Endothelial cell of umbilical vein (primary cell): ENCODE results near the gene PRKAR1B. TPM values are rescaled to one million over a fixed set of nuclear protein-coding genes. Genes with fewer than 3 reads are reported as not detected.

Experiments
- BruUV-seq: library from RNA; stranded (reverse); fragments of 400-500 nt; replicated peaks from 2 replicates; lab custom pipeline; 2021; lab: Mats Ljungman, UMichigan
- CTCF ChIA-PET: fragments of 300-600, 350-600 bp; sonication (Branson Sonifier 250); formaldehyde crosslinking; loops from one replicate; lab custom pipeline; 2021; ENCODE audit warnings: antibody characterized with exemption, inconsistent platforms; lab: Charles Lee
- POLR2A ChIA-PET: fragments of 300-600, 350-600 bp; sonication (Branson Sonifier 250); formaldehyde crosslinking; loops from one replicate; lab custom pipeline; 2021; ENCODE audit warnings: antibody characterized with exemption, inconsistent platforms; lab: Charles Lee
- DNase-seq: peaks from one replicate; pipeline ENCODE4 v3.0.0-alpha.2; 2011; ENCODE audit warnings: low read depth, low spot score
- FAIRE-seq: peaks from 2 replicates; lab custom pipeline; 2011; peaks lifted over from hg19 to GRCh38; lab: Jason Lieb, UNC
- H2AFZ ChIP-seq: 2 replicates; pipeline ENCODE4 v1.6.0; 2012; ENCODE audit warnings: low read depth, low read length, control low read depth, inconsistent platforms
- H3K27ac ChIP-seq: 2 replicates; pipeline ENCODE4 v1.5.1; 2011; ENCODE audit warnings: low read depth, mild to moderate bottlenecking, control low read depth, low read length, moderate library complexity; ENCODE audit not compliant: insufficient read depth
- H3K27me3 ChIP-seq, 2 experiments: 2 replicates each; pipeline versions ENCODE4 v1.6.0 to v1.6.1; 2011; ENCODE audit warnings: low read length in 2 of 2, mixed read lengths in 1 of 2; ENCODE audit not compliant: control insufficient read depth in 2 of 2, insufficient read depth in 2 of 2
- H3K36me3 ChIP-seq, 2 experiments: 2 replicates in 1 of 2; 3 replicates in 1 of 2; pipeline ENCODE4 v1.5.1; 2011; ENCODE audit warnings: low read length in 2 of 2, mild to moderate bottlenecking in 1 of 2, moderate library complexity in 1 of 2; ENCODE audit not compliant: control insufficient read depth in 2 of 2, insufficient read depth in 2 of 2; ENCODE audit errors: extremely low read depth in 1 of 2
- H3K4me1 ChIP-seq: 3 replicates; pipeline ENCODE4 v1.5.1; 2011; ENCODE audit warnings: mild to moderate bottlenecking, low read length; ENCODE audit not compliant: control insufficient read depth, insufficient read depth; ENCODE audit errors: extremely low read depth
- H3K4me2 ChIP-seq: 2 replicates; pipeline ENCODE4 v1.6.1; 2011; ENCODE audit warnings: low read length, control low read depth, mixed read lengths; ENCODE audit not compliant: insufficient read depth
- H3K4me3 ChIP-seq, 3 experiments: fragments of 200-600 bp in 1 of 3; sonication (generic), shearing (Covaris generic) in 1 of 3; replicated peaks in 1 of 3; 2 replicates each; pipeline ENCODE4 v1.5.1; 2011 to 2016; ENCODE audit warnings: control low read depth in 3 of 3, low read length in 3 of 3, mild to moderate bottlenecking in 2 of 3, inconsistent platforms in 1 of 3, low read depth in 1 of 3, moderate library complexity in 1 of 3; ENCODE audit not compliant: insufficient read depth in 1 of 3
- H3K79me2 ChIP-seq: 2 replicates; pipeline ENCODE4 v1.6.0; 2012; ENCODE audit warnings: low read length, inconsistent platforms; ENCODE audit not compliant: control insufficient read depth, insufficient read depth
- H3K9ac ChIP-seq: replicated peaks from 2 replicates; pipeline ENCODE3; 2011; ENCODE audit warnings: low read length, control low read depth; ENCODE audit not compliant: insufficient read depth; ENCODE audit errors: extremely low read depth
- H3K9me1 ChIP-seq: replicated peaks from 3 replicates; pipeline ENCODE4 v1.6.0; 2011; ENCODE audit warnings: mild to moderate bottlenecking, low read length; ENCODE audit not compliant: control insufficient read depth, insufficient read depth; ENCODE audit errors: extremely low read depth
- H3K9me3 ChIP-seq: replicated peaks from 2 replicates; pipeline ENCODE4 v1.5.1; 2012; ENCODE audit warnings: low read length, inconsistent platforms; ENCODE audit not compliant: control insufficient read depth, insufficient read depth
- H4K20me1 ChIP-seq: replicated peaks from 2 replicates; pipeline ENCODE3; 2011; ENCODE audit warnings: mild to moderate bottlenecking, low read length; ENCODE audit not compliant: control insufficient read depth, insufficient read depth; ENCODE audit errors: extremely low read depth
- EZH2 ChIP-seq: IDR thresholded peaks from 2 replicates; pipeline ENCODE4 v1.6.1; 2012; ENCODE audit warnings: borderline replicate concordance, low read depth, mild to moderate bottlenecking, moderate library complexity, low read length, inconsistent platforms; ENCODE audit not compliant: severe bottlenecking
- FOS ChIP-seq: IDR thresholded peaks from 2 replicates; pipeline ENCODE4 v1.6.1; 2011; ENCODE audit warnings: mild to moderate bottlenecking, low read length, moderate library complexity, borderline replicate concordance; ENCODE audit not compliant: insufficient read depth
- GATA2 ChIP-seq: IDR thresholded peaks from 2 replicates; pipeline ENCODE4 v1.7.0; 2011; ENCODE audit warnings: low read depth, mild to moderate bottlenecking, moderate library complexity, mixed read lengths, low read length; ENCODE audit not compliant: insufficient read length, insufficient read depth
- JUN ChIP-seq: IDR thresholded peaks from 2 replicates; pipeline ENCODE4 v1.6.1; 2011; ENCODE audit warnings: borderline replicate concordance, low read depth; ENCODE audit not compliant: insufficient read length, insufficient read depth
- MAX ChIP-seq: IDR thresholded peaks from 2 replicates; pipeline ENCODE4 v1.6.1; 2011; ENCODE audit not compliant: insufficient read depth, insufficient read length
- MYC ChIP-seq: IDR thresholded peaks from one replicate; pipeline ENCODE4 v1.6.1; 2011; ENCODE audit warnings: mild to moderate bottlenecking, low read depth, low read length
- POLR2A ChIP-seq: IDR thresholded peaks from 2 replicates; pipeline ENCODE4 v1.6.1; 2012; ENCODE audit warnings: low read depth, mild to moderate bottlenecking, control low read depth, low read length
- POLR2AphosphoS5 ChIP-seq: IDR thresholded peaks from 2 replicates; pipeline ENCODE4 v1.6.1; 2012; ENCODE audit warnings: low read depth, mild to moderate bottlenecking, control low read depth, low read length, moderate library complexity; ENCODE audit not compliant: insufficient read depth
- dilution Hi-C: fragments of 300-500 bp; cut with MboI; formaldehyde crosslinking; loops from one replicate; pipeline ENCODE4 v1.15.0; 2019; ENCODE audit warnings: low sequenced_read_pairs; ENCODE audit not compliant: extremely low pct_ligation_motif_present
- intact Hi-C: fragments of 100-400 bp; cut with micrococcal nuclease; formaldehyde crosslinking; loops from one replicate; pipeline ENCODE4 v1.10.0; 2022
- polyA plus RNA-seq, 4 experiments: library from polyadenylated mRNA; depleted of rRNA in 3 of 4; stranded (reverse) in 3 of 4; unstranded in 1 of 4; fragments of >200 nt; gene quantifications; 2 replicates each; pipeline versions ENCODE4 v1.2.1 to v1.2.3, GENCODE V29; 2011 to 2012; ENCODE audit warnings: missing spikeins in 1 of 4
- total RNA-seq: library from RNA; stranded (reverse); gene quantifications from 2 replicates; pipeline ENCODE4 v1.2.3, GENCODE V29; 2021
- TF ChIP-seq, protein P1 (sequence below), 2 donors: IDR thresholded peaks; 1 replicate in 1 of 2; 2 replicates in 1 of 2; pipeline ENCODE4 v1.5.1; 2011; ENCODE audit warnings: low read length in 2 of 2, mild to moderate bottlenecking in 2 of 2, moderate library complexity in 2 of 2, control low read depth in 1 of 2, inconsistent platforms in 1 of 2, low read depth in 1 of 2; ENCODE audit not compliant: insufficient read depth in 1 of 2; ENCODE audit errors: extremely low read depth in 1 of 2

PRKAR1B gene
- total and polyA plus RNA-seq, 2 donors (not counting 3 experiments of a cell fraction or from before 2014, with no cell fraction given): 15.4 to 29.2 TPM

DNA sequence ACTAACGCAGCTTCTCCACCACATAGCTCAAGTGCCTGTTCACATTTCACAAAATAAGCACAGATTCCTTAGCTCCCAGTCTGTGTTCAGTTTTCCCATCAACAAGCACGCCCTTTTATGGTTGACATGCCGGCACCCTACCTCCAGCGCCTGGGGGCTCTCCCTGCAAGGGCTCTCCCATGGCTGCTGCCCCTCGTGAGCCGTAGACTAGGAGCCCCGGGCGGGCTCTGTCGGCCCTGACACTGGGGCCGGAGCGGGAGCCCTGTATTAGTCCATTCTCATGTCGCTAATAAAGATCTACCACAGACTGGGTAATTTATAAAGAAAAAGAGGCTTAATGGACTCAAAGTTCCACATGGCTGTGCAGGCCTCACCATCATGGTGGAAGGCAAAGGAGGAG lies 34.0 kb upstream of the PRKAR1B start:
- Histone ChIP-seq H3K27me3 (no peaks in the 10 kb centered on the region), H3K4me2 (no peak overlapping the region), H3K9me3 (no peaks in the 10 kb centered on the region), H3K9ac (no peak overlapping the region), H3K4me1 (no peaks in the 10 kb centered on the region), H3K9me1 (no peaks in the 10 kb centered on the region), H3K4me3 (no peak overlapping the region), H2AFZ (no peak overlapping the region), H3K79me2 (no peaks in the 10 kb centered on the region), H3K27ac (no peak overlapping the region), H4K20me1 (no peaks in the 10 kb centered on the region), H3K36me3 (peaks cover 10 to 43% of the 10 kb centered on the region in 2 experiments)
- ChIA-PET CTCF (interaction anchor here (0.9 kb wide), 1 partner anchor 439 kb away, joined by 3 read pairs; no protein-coding TSS in a partner anchor), POLR2A (no interaction called here)
- intact Hi-C loops (no loop called here), dilution Hi-C loops (no loop called here)
- DNase-seq (no peak), FAIRE-seq (no peak)
- no TSS peak for BruUV-seq
- TF ChIP-seq POLR2A (no peak), GATA2 (no peak), FOS (no peak), POLR2AphosphoS5 (no peak), MAX (no peak), MYC (no peak), EZH2 (no peak), JUN (no peak)
- TF ChIP-seq, protein P1, sequence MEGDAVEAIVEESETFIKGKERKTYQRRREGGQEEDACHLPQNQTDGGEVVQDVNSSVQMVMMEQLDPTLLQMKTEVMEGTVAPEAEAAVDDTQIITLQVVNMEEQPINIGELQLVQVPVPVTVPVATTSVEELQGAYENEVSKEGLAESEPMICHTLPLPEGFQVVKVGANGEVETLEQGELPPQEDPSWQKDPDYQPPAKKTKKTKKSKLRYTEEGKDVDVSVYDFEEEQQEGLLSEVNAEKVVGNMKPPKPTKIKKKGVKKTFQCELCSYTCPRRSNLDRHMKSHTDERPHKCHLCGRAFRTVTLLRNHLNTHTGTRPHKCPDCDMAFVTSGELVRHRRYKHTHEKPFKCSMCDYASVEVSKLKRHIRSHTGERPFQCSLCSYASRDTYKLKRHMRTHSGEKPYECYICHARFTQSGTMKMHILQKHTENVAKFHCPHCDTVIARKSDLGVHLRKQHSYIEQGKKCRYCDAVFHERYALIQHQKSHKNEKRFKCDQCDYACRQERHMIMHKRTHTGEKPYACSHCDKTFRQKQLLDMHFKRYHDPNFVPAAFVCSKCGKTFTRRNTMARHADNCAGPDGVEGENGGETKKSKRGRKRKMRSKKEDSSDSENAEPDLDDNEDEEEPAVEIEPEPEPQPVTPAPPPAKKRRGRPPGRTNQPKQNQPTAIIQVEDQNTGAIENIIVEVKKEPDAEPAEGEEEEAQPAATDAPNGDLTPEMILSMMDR (IDR thresholded peaks at IDR 0.05; ENCODE audit: extremely low read depth in 1 of 2, insufficient read depth in 1 of 2, low read depth in 1 of 2, low read length in 2 of 2): no peak
